Activated CD4-positive, alpha-beta T cell treated with anti-CD3 and anti-CD28 coated beads for 24 hours (primary cell): ENCODE measurements around the gene THAP4.
"Not testable (repeated sequence)": the region's sequence is repeated elsewhere in the genome, so short reads cannot be mapped to it uniquely, and the experiment has no call there.

ENCODE experiments used
- DNase-seq, 2 donors: peaks; one replicate each; pipeline ENCODE4 v3.0.0-alpha.2; 2020; ENCODE audit warnings: low read depth in 2 of 2

The THAP4 gene

DNA sequence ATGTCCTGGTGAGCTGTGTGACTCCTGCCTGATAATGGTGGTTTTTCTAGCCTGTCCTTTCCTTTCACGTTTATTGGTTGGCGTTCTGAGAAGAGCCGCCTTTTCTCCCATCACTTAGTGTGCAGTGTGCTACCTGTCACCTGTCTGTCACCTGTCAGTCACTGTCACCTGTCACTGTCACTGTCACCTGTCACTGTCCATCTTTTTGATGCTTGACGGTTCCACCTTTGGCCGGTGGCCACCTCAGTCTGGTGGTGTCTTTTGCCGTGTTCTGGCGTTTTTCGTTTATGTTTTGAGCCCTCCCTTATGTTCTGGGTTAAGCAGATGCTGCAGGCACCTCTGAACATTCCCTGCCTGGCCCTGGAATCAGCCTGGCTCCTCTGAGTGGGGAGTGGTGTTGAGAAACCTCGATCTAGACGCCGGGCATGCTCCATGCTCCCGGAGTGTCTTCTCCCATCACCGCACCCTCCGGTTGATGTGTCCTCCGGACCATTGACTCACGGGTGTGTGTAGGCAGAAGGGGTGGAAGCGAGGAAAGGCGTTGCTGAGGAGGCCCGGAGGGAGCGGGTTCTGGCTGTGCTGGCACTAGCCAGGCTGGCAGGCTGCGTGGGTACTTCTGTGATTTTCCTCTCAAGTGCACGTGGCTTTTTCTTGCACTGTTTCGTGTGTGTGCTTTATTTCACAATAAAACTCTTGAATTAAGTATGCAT is 28.9 kb upstream of the THAP4 start:
- DNase-seq = no peak

DNA sequence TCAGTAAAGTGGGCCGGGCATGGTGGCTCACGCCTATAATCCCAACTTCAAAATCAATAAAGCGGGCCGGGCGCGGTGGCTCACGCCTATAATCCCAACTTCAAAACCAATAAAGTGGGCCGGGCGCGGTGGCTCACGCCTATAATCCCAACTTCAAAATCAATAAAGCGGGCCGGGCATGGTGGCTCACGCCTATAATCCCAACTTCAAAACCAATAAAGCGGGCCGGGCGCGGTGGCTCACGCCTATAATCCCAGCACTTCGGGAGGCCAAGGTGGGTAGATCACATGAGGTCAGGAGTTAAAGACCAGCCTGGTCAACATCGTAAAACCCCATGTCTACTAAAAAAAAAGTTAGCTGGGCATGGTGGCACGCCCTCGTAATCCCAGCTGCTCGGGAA is 25.8 kb upstream of the THAP4 start:
- not testable (repeated sequence) for DNase-seq

DNA sequence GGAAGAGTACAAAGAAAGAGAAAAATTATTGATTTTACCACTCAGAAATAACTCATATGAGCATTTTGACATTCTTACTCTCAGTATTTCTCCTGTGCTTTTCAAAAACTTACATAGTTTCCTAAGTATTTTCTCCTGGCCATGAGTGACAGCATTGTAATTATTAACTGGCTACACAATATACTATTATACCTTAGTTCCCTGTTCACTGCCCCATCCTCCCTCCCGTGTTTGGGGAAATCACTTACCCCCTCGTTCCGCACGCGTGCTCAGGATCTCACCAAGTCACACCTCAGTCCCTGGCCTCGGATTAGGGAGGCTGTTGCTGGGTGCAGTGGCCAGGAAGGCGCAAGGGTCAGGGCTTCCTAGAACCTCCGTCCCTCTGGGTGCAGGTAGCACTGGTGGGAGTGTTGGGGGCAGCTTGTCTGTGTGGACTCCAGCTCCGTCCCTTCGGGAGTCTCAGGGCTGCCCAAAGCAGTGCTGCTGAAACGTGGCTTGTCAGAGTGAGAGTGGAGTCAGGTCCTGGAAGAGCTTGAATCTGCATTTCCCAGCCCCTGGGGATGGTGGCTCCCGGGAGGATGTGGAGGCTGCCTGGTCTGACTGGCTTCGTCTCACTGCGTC is 23.7 kb upstream of the THAP4 start:
- DNase-seq = no peak

DNA sequence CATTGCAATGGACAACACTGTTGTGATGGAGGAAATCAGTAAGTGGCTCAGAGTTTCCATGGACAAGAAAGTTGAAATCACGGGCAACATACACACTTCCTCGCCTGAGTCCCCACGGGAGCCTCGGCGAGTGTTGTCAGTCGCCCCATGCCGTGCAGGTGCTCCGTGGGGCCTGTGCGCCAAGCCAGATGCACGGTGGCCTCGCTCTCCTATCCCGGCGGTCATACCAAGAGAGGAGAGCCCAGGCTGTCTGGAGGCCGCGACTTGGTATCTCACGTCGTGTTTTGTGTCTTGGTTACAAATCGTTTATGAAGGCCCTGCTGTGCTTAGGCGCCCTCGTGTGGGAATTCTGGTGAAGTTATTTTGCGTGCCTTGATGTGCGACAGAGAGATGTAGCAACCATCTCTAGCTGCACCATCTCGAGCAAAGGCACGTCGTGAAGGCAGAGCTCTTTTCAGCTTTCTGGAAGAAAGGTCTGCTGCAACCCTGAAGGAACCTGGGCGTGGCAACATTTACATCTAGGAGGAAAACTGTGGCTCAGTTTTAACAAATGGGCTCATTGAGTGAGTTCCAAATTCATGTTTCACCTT is 22.3 kb upstream of the THAP4 start:
- peak in 1 of 2 donors; percentile 18 for DNase-seq

DNA sequence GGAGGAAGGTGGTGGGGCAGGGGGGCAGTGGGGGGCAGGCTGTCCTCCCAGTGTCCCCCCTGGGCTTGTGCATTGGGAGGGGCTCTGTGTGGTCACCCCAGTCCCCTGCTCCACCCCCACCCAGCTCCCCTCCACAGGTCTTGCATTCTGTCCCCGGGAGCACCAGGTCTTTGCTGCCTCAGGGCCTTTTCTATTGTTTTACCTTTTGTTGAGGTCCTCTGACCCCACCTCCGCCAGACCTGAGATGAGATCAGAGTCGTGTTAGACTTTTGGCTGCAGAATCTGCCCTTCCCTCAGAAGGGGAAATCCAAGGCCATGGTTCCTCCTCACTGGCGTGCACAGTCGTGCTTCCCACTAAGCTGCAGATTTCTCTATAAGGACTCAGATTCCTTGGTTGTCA is 21.3 kb upstream of the THAP4 start:
- no peak for DNase-seq

DNA sequence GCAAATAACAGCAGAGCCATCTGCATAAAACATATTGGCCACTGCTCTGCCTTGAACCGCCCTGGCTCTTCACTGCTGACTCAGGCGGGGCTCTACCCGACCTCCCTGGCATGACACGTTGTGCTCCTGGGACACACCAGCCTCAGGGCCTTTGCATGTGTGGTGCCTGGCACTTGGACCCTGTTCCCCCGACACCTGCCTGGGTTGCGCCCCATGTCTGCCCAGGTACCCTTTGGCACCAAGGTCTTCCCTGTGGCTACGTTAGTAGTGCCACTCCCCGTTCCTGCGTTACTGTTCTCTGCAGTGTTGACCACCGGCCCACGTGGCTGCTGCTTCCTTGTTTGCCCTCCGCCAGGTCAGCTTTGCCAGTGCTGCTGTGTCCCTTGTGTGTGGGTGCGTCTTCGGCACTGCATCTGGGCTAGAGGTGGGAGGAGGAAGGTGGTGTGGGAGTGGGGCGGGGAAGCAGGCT is 20.9 kb upstream of the THAP4 start:
- no peak for DNase-seq

DNA sequence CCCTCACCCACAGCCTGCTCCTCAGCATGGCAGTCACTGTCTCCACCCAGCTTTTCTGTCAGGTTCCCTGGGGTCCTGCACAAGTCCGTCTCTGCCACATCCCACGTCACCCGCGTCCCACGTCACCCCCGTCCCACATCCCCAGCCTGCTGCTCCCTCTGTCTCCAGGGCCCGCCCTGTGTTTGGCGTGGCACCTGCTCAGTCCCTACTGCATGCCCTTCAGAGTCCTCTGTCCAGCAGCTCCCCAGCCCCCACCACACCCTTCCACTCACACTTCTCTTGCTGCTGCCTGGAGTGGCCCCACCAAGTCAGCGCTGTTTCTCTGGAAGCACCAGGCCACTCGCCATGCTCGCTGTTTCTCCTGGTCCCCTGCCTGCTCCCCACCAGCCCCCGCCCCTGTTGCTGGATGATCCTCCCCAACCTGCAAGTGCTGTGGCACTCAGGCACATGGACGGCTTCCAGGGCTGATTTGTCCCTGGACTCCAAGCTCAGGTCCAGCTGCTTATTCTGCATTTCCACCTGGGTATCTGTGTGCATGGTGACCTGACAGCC is 19.3 kb upstream of the THAP4 start:
- DNase-seq = no peak

DNA sequence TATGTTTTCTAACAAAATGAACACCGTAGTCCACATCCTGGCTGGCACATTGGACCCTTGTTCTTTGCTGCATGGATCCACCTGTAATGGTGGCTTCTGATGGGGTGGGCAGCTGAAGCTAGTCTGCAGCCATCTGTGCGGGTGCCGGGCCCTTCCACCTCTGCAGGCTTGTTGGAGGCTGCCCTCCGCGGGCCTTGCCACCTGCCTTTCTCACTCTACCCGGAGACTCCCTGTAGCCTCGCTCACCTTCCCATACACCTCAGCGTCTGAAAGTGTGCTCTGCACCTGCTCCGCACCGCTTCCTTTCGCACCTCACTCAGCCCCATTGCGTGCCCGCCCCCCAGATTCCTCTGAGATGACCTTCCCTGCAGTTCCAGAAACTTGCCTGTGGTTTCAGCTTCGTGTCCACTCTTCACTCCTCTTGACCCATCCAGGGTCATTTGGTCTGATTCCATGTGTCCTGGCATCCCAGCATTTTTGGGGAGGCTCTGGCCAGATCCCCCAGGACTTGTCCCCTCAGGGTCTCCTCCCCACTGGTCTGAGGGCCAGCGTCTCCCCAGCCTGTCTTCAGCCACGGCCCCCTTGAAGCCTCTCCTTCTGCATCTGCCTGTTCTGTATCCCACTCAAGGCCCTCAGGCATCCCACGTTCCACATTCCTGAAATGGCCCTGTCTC is 18.7 kb upstream of the THAP4 start:
- no peak for DNase-seq

DNA sequence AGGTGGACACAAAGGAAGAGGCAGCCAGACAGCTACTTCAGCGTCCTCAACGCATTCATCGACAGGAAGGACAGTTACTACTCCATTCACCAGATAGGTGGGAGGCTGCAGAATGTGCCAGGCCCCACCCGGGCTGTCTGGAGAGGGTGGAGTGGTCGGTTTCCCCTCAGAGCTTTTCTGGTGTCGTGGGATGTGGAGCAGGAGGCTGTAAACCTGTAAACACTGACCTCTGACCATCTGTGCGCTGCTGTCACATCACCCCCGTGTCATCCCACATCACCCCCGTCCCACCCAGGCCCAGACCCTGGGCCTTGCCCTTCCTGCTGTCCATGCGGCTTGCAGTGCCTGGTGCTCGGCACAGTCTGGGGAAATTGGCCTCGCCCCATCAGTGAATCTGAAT is 17.6 kb upstream of the THAP4 start:
- no peak for DNase-seq

DNA sequence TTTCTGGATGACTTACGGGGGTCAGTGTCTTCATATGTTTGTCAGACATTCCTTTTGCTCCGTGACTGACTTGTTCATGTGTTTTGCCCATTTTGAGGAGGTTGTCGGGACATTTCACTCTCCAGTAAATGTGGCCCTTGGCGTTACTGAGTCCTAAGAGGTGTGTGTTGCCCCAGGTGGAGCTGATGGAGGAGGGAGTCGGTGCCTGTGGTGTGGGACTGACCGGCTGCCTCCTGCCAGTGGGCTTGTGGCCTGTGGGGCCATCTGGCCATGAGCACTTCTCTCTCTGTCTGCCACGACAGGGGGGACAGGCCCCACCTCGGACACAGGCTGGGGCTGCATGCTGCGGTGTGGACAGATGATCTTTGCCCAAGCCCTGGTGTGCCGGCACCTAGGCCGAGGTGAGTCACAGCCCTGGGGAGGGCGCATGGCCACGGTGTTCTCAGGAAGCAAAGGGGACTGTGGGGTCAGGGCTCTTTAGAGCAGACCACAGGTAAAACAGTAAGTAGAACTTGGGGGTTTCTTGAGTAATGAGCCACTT is 16.3 kb upstream of the THAP4 start:
- DNase-seq = no peak

DNA sequence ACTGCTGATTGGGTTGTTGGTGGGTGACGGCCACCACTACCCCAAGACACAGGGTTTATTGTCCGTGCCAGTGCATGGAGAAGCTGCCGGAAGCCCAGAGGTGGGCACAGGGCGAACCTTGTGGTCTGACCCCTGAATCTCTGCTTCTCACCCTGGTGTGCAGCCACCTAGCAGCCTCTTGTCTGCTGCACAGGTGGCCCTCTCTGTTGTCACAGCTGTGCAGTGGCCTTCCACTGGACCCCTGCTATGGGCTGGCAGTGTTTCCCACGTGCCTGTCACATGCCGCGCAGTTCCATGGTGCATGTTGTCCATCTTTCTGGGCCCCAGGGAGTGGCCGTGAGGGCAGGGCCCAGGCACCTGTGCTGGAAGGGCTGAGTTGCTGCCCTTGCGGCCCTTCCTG is 15.8 kb upstream of the THAP4 start:
- DNase-seq = no peak

DNA sequence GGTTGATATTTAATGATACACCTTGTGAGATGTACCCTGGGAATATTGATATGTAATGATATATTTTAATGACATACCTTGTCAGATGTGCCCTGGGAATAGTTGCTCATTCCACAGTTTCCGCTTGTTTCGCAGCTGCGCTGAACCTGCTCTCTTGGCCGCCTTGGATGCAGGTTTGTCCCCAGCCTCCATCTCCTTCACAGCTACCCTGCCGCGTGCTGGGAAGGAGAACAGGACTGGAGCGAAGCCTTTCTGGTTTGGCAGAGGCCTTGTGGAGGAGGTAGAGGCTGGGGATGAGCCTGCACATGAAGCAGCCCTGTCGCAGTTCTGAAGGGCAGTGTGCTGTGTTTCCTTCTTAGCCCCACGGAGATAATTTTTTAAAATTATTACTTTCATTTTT is 15.2 kb upstream of the THAP4 start:
- no peak for DNase-seq

DNA sequence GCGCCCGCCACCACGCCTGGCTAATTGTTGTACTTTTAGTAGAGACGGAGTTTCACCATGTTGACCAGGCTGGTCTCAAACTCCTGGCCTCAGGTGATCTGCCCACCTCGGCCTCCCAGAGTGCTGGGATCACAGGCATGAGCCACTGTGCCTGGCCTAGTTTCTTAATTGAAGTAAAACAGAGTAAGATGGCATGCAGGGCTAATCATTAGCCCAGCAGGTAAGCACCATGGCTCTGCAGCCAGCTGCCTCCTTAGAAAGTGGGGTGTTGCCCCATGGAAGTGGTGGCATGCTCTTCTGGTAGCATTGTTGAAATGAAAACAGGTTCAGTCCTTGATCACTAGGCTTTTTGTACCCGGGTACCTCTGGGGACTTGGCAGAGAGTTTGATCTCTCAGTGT is 13.0 kb upstream of the THAP4 start:
- no peak for DNase-seq

DNA sequence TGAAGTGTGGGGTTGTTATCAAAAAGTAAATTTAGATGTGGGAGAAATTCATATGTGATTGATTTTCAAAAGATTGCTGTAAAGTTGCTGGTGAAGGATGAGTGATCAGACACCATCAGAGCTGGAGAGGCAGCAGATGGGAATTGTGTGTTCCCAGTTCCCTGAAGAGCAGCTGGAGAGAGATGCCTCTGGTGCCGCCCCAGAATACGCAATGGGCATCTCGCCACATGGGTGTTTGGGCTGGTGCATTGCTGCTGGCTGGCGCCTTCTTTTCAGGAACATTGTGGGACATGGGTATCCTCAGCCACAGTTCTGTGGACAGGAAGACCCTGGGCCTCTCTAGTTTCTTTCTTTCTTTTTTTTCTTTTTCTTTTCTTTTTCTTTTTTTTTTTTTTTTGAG is 12.4 kb upstream of the THAP4 start:
- no peak for DNase-seq

DNA sequence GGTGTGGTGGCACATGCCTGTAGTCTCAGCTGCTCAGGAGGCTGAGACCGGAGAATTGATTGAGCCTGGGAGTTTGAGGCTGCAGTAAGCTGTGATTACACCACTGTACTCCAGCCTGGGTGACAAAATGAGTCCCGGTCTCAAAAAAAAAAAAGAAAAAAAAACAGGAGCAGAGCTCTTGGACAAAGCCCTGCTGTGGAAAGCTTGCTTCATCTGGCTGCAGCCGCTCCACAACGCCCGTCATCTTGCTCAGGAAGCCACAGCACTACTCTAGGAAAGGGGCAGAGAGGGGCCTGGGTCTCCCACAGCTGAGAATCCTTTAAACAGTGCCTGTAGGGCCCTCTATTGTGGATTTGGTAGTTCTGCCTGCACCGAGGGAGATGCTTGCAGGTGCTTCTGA is 11.5 kb upstream of the THAP4 start:
- DNase-seq = no peak

DNA sequence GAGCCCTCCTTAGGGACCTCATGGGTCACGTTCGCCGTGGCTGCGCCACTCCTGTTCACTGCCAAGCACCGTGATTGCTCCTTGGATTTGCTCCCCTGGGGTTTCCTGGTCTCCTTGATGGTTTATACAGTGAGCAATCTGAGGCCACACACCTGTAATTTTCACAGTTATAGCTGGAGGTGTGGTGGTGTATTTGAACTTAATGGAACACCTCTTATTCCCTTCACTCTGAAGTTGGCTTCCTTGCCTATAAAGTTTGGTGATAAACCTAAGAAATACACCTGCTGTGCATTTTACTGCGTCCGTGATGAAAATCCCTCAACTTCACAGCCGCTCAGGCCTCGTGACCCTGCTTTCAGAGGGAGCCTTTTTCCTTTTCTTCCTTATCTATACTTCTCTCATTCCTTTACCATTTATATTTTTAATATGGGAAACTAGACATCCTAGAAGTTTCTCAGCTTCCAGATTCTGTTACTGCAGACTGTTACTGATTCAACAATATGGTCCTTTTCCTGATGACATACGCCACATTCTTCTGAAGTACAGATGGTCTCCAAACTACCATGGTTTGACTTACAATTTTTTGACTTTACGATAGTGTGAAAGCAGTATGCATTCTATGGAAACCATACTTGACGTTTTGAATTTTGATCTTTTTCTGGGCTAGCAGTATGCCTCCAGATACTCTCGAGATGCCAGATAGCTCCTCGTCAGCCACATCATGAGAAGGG is 9.1 kb upstream of the THAP4 start:
- DNase-seq = no peak

DNA sequence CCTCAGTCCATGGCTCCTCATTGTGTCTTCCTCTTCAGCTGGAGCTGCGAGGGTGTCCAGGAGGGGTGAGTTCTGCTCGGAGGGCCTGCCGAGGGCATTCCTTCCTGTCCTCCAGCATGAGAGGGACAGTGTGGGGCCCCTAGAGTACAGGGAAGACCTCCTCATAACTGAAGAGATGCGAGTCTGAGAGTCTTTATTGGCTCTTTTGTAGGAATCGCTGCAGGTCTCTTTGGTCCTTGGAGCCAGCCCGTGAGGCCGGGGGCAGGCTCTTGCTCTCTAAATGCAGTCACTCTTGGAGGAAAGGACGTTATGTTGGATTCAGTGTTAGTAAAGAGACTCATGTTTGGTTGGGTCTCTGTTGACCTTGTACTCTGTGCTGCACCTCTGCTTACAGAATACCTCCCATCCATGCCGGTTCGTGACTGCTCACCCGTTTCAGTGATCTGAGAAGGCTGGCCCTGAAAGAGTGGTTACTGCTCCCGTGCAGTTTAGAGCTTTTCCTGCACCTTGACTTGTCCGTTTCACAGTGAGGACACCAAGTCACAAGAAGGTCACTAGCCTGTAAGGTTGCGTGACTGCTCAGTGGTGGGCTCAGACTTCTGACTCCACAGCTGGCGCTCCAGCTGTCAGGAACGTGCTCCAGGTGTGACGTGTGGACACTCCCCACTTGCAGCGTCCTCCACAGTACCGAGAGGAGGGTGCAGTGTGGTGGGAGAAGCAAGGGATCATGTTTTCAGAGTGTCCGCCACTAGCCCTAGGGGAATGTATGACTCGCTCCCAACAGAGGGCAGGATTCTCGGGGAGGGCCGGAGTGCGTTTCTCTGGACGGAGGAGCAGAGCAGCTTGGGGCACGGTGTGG is 8.3 kb upstream of the THAP4 start:
- no peak for DNase-seq

DNA sequence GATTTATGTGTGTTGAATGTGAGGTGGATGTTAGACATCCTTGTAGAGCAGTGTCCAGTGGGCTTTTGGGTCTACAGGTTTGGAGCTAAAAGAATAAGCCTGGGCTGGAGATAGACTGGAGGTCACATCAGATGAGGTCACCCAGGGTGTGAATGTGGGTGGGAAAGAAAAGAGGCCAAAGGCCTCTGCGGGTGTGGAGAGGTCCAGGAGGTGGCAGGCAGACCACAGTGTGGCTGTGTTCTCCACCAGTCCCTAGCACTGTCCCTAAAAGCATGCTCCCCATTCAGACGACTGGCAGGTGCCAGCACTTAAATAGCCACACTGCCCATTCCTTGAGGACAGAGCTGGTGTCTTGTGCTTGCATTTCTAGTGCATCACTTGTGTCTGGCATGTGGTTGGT is 4.7 kb upstream of the THAP4 start:
- DNase-seq = no peak

DNA sequence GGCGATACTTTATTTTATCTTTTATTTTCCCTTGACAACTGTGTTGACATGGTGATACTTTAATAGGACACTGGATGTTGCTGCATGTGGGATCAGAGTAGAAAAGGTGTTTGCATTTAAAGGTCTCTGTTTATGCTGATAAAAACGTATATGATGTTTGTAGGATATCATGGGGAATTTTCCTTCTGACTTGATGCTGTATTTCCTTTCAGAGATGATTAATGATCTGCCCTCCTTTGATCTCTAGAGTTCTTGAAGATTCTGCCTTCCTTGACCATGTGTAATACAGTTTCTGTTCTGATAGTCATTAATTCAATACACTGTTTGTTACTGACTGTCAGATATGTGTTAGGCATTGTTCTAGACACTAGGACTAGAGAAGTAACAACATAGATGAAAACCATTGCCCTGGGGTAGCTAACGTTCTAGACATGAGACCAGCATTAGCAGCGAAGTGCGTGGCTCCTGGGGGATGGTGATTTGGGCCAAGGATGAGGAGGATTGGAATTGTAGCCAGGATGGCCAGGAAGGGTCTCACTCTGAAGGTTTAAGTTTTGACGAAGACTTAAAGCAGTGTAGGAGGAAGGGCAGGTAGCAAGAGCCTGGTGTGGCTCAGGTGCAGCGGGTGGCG is 3.3 kb upstream of the THAP4 start:
- no peak for DNase-seq

DNA sequence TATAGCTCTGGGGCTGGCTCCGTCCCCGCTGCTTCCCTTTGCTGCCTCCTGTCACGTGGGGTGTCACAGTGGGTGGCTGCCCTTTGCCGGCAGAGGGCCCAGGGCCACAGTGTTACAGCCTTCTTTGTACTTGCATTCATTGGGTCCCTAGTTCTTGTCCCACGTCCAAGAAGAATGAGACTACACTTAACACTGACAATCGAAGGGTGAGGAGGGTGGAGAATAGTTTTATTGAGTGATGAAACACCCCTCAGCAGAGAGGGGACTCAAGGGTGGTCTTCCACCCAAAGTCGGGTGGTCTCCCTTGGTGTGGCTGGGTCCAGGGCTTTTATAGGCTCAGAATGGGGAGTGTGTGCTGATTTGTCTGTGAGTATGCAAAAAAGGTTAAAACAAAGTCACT is 2.4 kb upstream of the THAP4 start:
- DNase-seq = no peak
